22Rv1 (cell line): ENCODE results near the gene BANP.
"Not testable (repeated sequence)": the region's sequence is repeated elsewhere in the genome, so short reads cannot be mapped to it uniquely, and the experiment has no call there.

Source experiments
- ZFX ChIP-seq: fragments of 450-650 bp; IDR thresholded peaks from 2 replicates; pipeline ENCODE4 v1.6.1; 2017; ENCODE audit warnings: antibody characterized with exemption, borderline replicate concordance
- TF ChIP-seq, protein P1 (sequence below): fragments of 450-650 bp; IDR thresholded peaks from 2 replicates; pipeline ENCODE4 v1.5.1; 2017; ENCODE audit warnings: mild to moderate bottlenecking

DNA sequence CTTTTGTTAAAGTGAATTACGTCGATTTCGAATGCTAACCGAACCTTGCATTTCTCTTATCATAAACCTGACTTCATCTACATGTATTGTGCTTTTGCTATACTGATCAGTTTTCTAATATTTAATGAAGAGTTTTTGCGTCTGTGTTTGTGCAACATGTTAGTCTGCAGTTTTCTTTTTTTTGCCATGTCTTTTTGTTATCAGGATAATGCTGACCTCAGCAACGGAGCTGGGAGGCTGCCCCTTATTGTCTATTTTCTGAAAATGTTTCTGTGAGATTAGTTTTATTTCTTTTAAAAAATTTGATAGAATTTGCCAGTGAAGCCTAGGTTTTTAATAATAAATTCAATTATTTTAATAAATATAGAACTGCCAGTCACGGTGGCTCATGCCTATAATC, 40.9 kb downstream of the BANP start:
- TF ChIP-seq, protein P1, sequence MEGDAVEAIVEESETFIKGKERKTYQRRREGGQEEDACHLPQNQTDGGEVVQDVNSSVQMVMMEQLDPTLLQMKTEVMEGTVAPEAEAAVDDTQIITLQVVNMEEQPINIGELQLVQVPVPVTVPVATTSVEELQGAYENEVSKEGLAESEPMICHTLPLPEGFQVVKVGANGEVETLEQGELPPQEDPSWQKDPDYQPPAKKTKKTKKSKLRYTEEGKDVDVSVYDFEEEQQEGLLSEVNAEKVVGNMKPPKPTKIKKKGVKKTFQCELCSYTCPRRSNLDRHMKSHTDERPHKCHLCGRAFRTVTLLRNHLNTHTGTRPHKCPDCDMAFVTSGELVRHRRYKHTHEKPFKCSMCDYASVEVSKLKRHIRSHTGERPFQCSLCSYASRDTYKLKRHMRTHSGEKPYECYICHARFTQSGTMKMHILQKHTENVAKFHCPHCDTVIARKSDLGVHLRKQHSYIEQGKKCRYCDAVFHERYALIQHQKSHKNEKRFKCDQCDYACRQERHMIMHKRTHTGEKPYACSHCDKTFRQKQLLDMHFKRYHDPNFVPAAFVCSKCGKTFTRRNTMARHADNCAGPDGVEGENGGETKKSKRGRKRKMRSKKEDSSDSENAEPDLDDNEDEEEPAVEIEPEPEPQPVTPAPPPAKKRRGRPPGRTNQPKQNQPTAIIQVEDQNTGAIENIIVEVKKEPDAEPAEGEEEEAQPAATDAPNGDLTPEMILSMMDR: not testable (repeated sequence)
- TF ChIP-seq ZFX: not testable (repeated sequence)
